GM12878 (cell line): Measurements from ENCODE around the gene SLC4A2. TPM values are rescaled to one million over a fixed set of nuclear protein-coding genes. Genes with fewer than 3 reads are reported as not detected.

Experiments used
- ATAC-seq: fragments of 200-7000 bp; cut with Tn5 transposase; 3 replicates; pipeline ENCODE4 v1.9.1; 2020; ENCODE audit warnings: mild to moderate bottlenecking, moderate library complexity
- BruUV-seq: library from RNA; stranded (reverse); fragments of 400-500 nt; replicated peaks from 2 replicates; lab custom pipeline; 2021; lab: Mats Ljungman, UMichigan
- CTCF ChIA-PET: fragments of 300-600 bp; sonication (Branson Sonifier 250); formaldehyde crosslinking; extraction: SDS; loops from one replicate; lab custom pipeline; 2021; ENCODE audit warnings: inconsistent platforms; lab: Yijun Ruan, JAX
- POLR2A ChIA-PET: fragments of 350-600 bp; formaldehyde crosslinking; extraction: SDS; loops from one replicate; lab custom pipeline; 2021; ENCODE audit warnings: inconsistent platforms; lab: Charles Lee
- RAD21 ChIA-PET: fragments of 300-600 bp; sonication (Branson Sonifier 250); formaldehyde crosslinking; loops from one replicate; lab custom pipeline; 2023; ENCODE audit warnings: antibody characterized with exemption; ENCODE audit not compliant: unreplicated experiment; lab: Charles Lee
- SMC1A ChIA-PET: fragments of 300-600 bp; sonication (Branson Sonifier 250); formaldehyde crosslinking; loops from one replicate; lab custom pipeline; 2023; ENCODE audit not compliant: unreplicated experiment, uncharacterized antibody; lab: Charles Lee
- DNase-seq: peaks from one replicate; pipeline ENCODE4 v3.0.0-alpha.2; 2011; ENCODE audit warnings: low read depth, low spot score
- FAIRE-seq: peaks from 3 replicates; lab custom pipeline; 2011; peaks lifted over from hg19 to GRCh38; lab: Jason Lieb, UNC
- H2AFZ ChIP-seq: 2 replicates; pipeline ENCODE4 v1.6.0; 2011; ENCODE audit warnings: low read depth, low read length, control low read depth; ENCODE audit not compliant: control insufficient read depth
- H3K27ac ChIP-seq: 2 replicates; pipeline ENCODE4 v1.5.1; 2011; ENCODE audit warnings: control low read depth; ENCODE audit not compliant: control insufficient read depth, insufficient read depth
- H3K27me3 ChIP-seq, 2 experiments: replicated peaks in 1 of 2; 2 replicates each; pipeline versions ENCODE4 v1.6.0 to v1.6.1; 2011; ENCODE audit warnings: low read length in 1 of 2; ENCODE audit not compliant: control insufficient read depth in 2 of 2, insufficient read depth in 2 of 2
- H3K36me3 ChIP-seq, 2 experiments: 2 replicates each; pipeline ENCODE4 v1.5.1; 2011; ENCODE audit warnings: low read length in 1 of 2; ENCODE audit not compliant: control insufficient read depth in 2 of 2, insufficient read depth in 2 of 2
- H3K4me1 ChIP-seq: 2 replicates; pipeline ENCODE4 v1.6.1; 2011; ENCODE audit warnings: mild to moderate bottlenecking, low read length, moderate library complexity, mixed read lengths; ENCODE audit not compliant: control insufficient read depth, insufficient read depth
- H3K4me2 ChIP-seq: 2 replicates; pipeline ENCODE4 v1.6.0; 2011; ENCODE audit warnings: control low read depth; ENCODE audit not compliant: control insufficient read depth, insufficient read depth
- H3K4me3 ChIP-seq: fragments of 200-600 bp; sonication (generic); 2 replicates; pipeline ENCODE4 v1.5.1; 2016
- H3K79me2 ChIP-seq: 2 replicates; pipeline ENCODE4 v1.6.0; 2011; ENCODE audit warnings: low read length; ENCODE audit not compliant: control insufficient read depth, insufficient read depth
- H3K9ac ChIP-seq: 2 replicates; pipeline ENCODE4 v1.8.0; 2011; ENCODE audit warnings: low read length, control low read depth, mixed read lengths; ENCODE audit not compliant: control insufficient read depth, insufficient read depth
- H3K9me3 ChIP-seq: replicated peaks from 3 replicates; pipeline ENCODE4 v1.5.1; 2011; ENCODE audit warnings: mild to moderate bottlenecking, low read length; ENCODE audit not compliant: control insufficient read depth, insufficient read depth
- H4K20me1 ChIP-seq: 2 replicates; pipeline ENCODE4 v1.6.0; 2011; ENCODE audit not compliant: control insufficient read depth, insufficient read depth
- CBFB ChIP-seq: IDR thresholded peaks from 2 replicates; pipeline ENCODE4 v1.6.1; 2016; ENCODE audit warnings: antibody characterized with exemption, low read depth
- WGBS: methylation state at CpG from one replicate; pipeline ENCODE4 v1.1.6; 2016; ENCODE audit warnings: low lambda C conversion rate; ENCODE audit not compliant: insufficient replicate concordance, insufficient coverage; ENCODE audit errors: missing lambda C conversion rate; 5-methylcytosine and 5-hydroxymethylcytosine counted together
- in situ Hi-C: fragments of 300-500 bp; cut with MboI; formaldehyde crosslinking; loops from 9 replicates; pipeline ENCODE4 v1.14.3; 2018; ENCODE audit warnings: mixed read lengths
- intact Hi-C: fragments of 100-400 bp; cut with micrococcal nuclease; formaldehyde crosslinking; loops from one replicate; pipeline ENCODE4 v1.14.2; 2022; ENCODE audit not compliant: unreplicated experiment
- polyA plus RNA-seq, 11 experiments: library from polyadenylated mRNA; depleted of rRNA in 4 of 11; unstranded in 6 of 11; stranded (reverse) in 5 of 11; fragments of >200 nt; fragmentation: Nextera tagmentation in 4 of 11; fragmentation: Illumina TruSeq in 1 of 11; extraction: Ambion mirVana in 4 of 11; extraction: Trizol in 1 of 11; gene quantifications; 1 replicate in 1 of 11; 2 replicates in 10 of 11; pipeline versions ENCODE4 v1.2.1 to v1.2.3, GENCODE V29; 2011 to 2016; ENCODE audit warnings: inconsistent platforms in 2 of 11, missing spikeins in 2 of 11, low read depth in 1 of 11
- total RNA-seq, 4 experiments: library from RNA; depleted of rRNA in 3 of 4; stranded (reverse); fragments of >200 nt in 3 of 4; fragmentation: Illumina TruSeq in 1 of 4; extraction: Trizol in 1 of 4; gene quantifications; 2 replicates each; pipeline versions ENCODE4 v1.2.1 to v1.2.3, GENCODE V29; 2013 to 2021
- TF ChIP-seq, protein P1 (sequence below): fragments of 150-350 bp; IDR thresholded peaks from 2 replicates; pipeline ENCODE4 v1.6.1; 2016; ENCODE audit warnings: low read depth, low read length

The SLC4A2 gene
- total and polyA plus RNA-seq, 10 of the 15 experiments (the other 5 are each of a cell fraction or from before 2014, with no cell fraction given), result 2.7 to 78.6 (median 30.1) TPM

DNA sequence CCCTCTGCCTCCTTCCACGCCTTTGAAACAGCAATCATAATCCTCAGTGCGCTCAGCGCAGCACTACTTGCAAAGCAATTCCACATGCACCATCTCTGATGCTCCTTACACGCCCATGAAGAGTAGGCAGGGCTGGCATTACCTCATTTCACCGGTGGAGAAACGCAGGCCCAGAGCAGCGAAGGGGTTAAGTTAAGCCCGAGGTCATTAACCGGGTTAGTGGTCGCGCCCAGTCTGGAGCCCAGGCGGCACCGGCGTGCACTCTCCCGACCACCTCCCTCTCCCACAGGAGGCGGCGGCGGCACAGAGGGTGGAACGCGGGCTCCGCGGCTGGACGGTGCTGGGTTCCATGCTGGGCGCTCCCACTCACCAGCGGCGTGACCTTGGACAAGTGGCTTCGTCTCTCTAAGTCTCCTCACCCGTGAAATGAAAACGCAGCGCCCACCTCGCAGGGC lies 20.7 kb downstream of the SLC4A2 start:
- H3K9me3 ChIP-seq, result no peaks in the 10 kb centered on the region
- peak overlapping the region; percentile 100 for H3K4me2 ChIP-seq
- in situ Hi-C loops (no loop called here), intact Hi-C loops (loop anchor here (1.0 kb wide), 1 partner anchor 22 kb away; no protein-coding TSS in a partner anchor)
- H2AFZ ChIP-seq, result peak overlapping the region; percentile 75
- peaks cover 26% of the 10 kb centered on the region for H3K4me1 ChIP-seq
- 6% methylated on average over 31 of the region's 31 CpGs for WGBS
- ChIA-PET SMC1A (interaction anchor here (0.8 kb wide), 2 partner anchors 12 to 32 kb away, joined by 3 read pairs; no protein-coding TSS in a partner anchor), RAD21 (interaction anchor here (1.0 kb wide), 1 partner anchor 52 kb away, joined by 3 read pairs; the partner anchor contains the start of gene ABCB8), POLR2A (interaction anchor here (1.0 kb wide), 2 partner anchors 10 to 52 kb away, joined by 3 to 7 read pairs; partner anchors contain the start of gene ABCB8), CTCF (interaction anchor here (0.8 kb wide), 1 partner anchor 21 kb away, joined by 3 read pairs; the partner anchor contains the start of gene SLC4A2)
- FAIRE-seq, result no peak
- H3K4me3 ChIP-seq, result peak overlapping the region; percentile 83
- TF ChIP-seq, protein P1, sequence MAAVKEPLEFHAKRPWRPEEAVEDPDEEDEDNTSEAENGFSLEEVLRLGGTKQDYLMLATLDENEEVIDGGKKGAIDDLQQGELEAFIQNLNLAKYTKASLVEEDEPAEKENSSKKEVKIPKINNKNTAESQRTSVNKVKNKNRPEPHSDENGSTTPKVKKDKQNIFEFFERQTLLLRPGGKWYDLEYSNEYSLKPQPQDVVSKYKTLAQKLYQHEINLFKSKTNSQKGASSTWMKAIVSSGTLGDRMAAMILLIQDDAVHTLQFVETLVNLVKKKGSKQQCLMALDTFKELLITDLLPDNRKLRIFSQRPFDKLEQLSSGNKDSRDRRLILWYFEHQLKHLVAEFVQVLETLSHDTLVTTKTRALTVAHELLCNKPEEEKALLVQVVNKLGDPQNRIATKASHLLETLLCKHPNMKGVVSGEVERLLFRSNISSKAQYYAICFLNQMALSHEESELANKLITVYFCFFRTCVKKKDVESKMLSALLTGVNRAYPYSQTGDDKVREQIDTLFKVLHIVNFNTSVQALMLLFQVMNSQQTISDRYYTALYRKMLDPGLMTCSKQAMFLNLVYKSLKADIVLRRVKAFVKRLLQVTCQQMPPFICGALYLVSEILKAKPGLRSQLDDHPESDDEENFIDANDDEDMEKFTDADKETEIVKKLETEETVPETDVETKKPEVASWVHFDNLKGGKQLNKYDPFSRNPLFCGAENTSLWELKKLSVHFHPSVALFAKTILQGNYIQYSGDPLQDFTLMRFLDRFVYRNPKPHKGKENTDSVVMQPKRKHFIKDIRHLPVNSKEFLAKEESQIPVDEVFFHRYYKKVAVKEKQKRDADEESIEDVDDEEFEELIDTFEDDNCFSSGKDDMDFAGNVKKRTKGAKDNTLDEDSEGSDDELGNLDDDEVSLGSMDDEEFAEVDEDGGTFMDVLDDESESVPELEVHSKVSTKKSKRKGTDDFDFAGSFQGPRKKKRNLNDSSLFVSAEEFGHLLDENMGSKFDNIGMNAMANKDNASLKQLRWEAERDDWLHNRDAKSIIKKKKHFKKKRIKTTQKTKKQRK, result no peak
- TF ChIP-seq CBFB, result 0 out of 2 replicates have a peak, but pooled peaks have one; percentile 2
- no peaks in the 10 kb centered on the region for H3K27me3 ChIP-seq
- H4K20me1 ChIP-seq, result no peaks in the 10 kb centered on the region; the same call in 1 of the 2 replicates
- peaks cover 39% of the 10 kb centered on the region for H3K79me2 ChIP-seq
- H3K9ac ChIP-seq, result peak overlapping the region; percentile 96
- BruUV-seq, result TSS peak; percentile 70
- peaks cover 0 to 14% of the 10 kb centered on the region in 2 experiments; a peak in 2 of 4 replicates for H3K36me3 ChIP-seq
- ATAC-seq, result peak; percentile 9
- peak overlapping the region; percentile 90 for H3K27ac ChIP-seq
- DNase-seq, result no peak
